GM19467 (cell line): ENCODE measurements around the gene TRPC4AP.
A peak's percentile ranks its signal among the peaks of the same experiment; 100 is the strongest.
"Not testable (repeated sequence)": the region's sequence is repeated elsewhere in the genome, so short reads cannot be mapped to it uniquely, and the experiment has no call there.

Source experiments
- ATAC-seq: cut with Tn5 transposase; IDR thresholded peaks from one replicate; pipeline ENCODE4 v1.9.1; 2021; ENCODE audit warnings: mild to moderate bottlenecking, moderate library complexity; ENCODE audit not compliant: unreplicated experiment

The TRPC4AP gene, protein sequence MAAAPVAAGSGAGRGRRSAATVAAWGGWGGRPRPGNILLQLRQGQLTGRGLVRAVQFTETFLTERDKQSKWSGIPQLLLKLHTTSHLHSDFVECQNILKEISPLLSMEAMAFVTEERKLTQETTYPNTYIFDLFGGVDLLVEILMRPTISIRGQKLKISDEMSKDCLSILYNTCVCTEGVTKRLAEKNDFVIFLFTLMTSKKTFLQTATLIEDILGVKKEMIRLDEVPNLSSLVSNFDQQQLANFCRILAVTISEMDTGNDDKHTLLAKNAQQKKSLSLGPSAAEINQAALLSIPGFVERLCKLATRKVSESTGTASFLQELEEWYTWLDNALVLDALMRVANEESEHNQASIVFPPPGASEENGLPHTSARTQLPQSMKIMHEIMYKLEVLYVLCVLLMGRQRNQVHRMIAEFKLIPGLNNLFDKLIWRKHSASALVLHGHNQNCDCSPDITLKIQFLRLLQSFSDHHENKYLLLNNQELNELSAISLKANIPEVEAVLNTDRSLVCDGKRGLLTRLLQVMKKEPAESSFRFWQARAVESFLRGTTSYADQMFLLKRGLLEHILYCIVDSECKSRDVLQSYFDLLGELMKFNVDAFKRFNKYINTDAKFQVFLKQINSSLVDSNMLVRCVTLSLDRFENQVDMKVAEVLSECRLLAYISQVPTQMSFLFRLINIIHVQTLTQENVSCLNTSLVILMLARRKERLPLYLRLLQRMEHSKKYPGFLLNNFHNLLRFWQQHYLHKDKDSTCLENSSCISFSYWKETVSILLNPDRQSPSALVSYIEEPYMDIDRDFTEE

DNA sequence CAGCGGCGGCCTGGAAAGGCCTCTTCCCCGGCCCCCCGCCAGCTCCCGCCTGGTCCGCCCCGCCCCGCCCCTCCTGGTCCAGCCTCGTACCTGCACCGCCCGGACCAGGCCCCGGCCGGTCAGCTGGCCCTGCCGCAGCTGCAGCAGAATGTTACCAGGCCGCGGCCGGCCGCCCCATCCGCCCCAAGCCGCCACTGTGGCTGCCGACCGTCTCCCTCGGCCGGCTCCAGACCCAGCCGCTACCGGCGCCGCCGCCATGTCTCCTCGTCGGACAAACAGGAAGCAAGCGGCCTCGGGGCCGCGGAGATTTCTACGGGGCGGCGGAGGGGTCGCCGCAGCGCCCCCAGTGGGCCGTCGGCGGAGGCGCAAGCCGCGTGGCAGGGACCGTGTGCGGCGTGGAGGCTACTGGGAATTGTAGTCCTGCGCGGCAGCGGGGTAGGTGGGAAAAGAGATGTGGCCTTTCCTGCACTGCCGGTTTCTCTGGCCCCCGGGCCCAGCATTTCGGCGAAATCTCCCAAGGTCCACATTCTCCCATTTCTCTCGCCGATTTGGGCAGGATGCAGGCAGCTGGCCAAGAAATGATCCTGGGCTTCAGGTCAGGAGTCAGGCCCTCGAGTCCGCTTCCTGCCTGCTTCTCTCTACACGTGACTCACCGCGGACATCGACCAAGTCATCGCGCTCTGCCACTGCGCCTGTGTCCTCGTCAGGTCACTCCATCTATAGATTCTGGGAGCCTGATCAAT is at the start of gene TRPC4AP:
Gene TRPC4AP, minus strand, starts transcription at position 284 of the 743 bp plus-strand sequence. Its CDS starts 26 bp downstream, at position 258.
- ATAC-seq, result peak; percentile 95

DNA sequence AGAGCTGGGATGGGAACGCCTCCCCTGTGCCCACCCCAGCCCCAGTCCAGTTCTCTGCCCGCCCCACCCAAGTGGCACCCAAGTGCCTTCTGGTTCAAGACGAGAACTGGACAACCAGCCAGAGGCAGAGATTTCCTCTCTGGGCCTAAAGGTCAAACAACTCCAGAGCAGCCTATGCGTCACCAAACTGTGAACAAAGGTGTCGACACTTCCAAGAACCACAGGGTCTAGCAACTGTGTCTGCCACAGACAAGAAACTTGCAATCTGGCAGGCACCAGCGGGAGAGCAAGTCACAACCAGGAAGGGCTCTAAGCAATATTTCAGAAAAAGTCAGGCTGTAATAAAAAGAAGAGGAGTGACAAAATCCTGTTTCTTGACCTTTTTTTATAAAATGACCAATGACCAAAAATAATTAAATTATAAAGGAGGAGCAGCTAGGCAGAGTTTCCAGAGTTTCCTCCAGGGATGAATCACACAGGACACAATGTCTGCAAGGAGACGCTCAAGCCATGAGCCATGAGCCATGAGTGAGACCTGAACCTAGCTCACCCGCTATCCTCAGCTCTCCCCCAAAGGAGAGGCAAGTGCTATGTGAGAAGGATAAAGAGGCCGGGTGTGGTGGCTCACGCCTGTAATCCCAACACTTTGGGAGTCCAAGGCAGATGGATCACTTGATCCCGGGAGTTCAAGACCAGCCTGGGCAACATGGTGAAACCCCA is 43.4 kb upstream of the TRPC4AP start:
- no peak for ATAC-seq

DNA sequence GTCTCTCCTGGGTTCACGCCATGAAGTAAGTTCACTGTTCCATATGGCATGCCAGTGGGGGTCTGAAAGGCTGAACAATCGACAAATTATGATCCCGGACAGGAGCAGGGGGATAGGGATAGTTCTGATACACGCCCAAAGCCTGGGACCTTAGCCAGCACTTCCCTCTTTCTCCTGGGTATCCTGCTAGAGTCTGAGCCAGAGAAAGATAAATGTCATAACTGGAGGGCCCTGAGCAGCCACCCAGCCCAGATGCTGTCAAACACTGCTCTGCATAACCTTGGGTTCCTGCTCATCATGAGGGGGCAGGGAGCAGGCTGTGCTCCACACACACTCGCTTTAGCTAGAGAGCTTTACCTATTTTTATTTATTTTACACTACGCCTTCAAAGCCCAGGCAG is 42.3 kb upstream of the TRPC4AP start:
- ATAC-seq, result no peak

DNA sequence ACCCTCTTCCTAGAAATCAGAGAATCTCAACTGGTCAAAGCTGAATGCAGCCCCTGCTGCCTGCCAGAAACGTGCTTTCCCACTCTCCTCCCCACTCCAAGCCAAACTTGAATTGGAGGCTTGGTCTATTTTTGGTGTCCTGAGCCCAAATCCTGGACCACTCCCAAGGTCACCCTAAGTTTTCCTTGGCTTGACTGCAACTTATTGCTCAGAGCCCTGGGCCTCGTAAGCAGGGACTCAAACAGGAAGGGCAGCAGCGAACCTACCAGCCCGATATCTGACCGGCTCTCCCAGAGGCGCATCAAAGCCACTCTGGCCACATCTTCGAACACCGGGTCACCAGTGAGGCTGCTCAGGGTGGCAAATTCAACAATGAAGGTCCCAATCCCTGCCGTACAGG is 41.9 kb upstream of the TRPC4AP start:
- ATAC-seq, result no peak

GRCh38 chr20:35133735-35134134 is 41.1 kb upstream of the TRPC4AP start:
- no peak for ATAC-seq

DNA sequence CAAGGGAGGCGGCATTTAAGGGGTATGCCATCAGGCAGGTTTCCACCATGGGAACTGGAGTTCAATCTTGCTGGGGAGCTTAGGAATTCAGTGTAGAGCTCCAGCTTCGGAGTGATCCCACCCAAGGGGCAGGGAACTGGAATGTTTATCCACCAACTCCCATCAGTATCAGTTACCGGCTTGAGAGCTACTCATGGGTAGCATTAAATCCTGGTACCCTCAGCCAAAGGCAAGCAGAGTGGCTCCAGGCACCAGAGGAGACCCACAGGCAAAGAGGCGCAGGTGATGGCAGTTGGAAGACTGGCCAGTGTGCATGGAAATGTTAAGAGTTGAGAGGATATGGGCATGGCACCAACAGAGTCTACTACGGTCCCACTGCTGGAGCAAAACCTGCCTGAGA is 40.4 kb upstream of the TRPC4AP start:
- no peak for ATAC-seq

DNA sequence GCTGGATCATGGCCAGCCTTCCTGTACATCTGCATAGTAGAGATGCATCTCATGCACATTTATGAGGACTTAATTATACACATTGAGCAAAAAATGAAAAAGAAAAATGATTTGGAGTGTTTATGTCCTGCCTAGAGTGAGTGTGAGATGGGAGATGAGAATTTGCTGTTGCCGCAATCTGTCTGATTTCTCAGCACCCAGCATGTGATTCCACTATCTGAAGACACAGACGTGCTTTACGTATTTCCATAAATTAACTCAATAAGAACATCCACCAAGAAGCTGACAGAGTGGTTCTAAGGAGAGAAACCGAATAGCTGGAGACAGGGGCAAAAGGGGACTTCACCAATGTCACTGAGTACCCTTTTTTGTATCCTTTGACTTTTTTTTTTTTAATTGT is 39.3 kb upstream of the TRPC4AP start:
- ATAC-seq, result no peak

GRCh38 chr20:35129647-35130069 is 37.1 kb upstream of the TRPC4AP start:
- no peak for ATAC-seq

DNA sequence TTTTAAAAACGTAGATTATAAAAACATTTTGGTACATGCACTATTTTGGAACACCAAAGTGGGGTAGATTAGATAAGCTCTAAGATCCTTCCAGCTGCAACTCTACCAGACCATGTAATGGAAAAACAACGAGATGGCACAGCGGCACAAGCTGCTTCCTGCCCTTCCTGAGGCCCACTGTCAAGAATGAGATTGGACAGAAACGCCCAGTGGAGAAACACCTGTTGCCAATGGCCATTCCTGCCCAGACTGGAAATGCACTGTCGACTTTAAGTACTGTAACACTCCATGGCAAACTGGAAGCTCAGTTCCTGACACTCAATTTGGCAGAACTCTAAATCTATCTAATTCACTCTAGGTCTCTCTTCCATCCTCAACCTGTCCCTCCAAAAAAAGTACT is 33.1 kb upstream of the TRPC4AP start:
- ATAC-seq, result no peak

DNA sequence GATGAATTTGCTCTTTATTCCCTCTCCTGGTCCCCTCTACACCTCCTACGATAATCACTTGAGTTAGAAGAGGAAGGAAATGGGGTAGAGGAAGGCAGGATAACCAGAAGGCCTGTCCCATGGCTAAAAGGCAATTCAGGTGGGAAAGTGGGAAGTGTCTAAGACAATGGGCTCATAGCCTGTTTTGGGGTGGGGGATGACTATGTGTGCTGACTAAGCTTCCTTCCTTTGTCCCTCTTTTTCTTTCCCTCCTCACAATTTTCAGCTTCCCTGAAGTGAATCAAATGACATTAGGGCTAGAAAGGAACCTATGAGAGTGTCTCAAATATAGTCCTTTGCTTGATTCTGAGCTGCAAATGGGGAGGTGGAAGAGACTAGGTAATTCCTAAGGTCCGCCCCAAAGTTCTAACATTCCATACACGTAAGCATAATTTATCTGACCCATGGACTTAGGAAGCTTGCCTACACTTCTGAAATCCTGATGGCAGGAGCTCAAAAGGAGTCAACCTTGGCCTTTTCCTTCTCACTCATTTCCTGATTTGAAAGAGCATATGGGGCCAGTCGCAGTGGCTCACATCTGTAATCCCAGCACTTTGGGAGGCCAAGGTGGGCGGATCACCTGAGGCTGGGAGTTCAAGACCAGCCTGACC is 30.3 kb upstream of the TRPC4AP start:
- no peak for ATAC-seq

DNA sequence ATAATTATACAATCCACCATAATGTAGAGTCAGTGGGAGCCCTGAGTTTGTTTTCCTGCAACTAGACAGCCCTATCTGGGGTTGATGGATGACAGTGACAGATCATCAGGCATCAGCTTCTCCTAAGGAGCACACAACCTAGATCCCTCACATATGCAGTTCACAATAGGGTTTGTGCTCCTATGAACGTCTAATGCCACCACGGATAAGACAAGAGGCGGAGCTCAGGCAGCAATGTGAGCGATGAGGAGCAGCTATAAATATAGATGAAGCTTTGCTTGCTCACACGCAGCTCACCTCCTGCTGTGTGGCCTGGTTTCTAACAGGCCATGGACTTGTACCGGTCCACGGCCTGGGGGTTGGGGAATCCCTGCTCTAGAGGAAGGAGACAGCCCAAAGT is 28.6 kb upstream of the TRPC4AP start:
- ATAC-seq, result no peak

- no peak for ATAC-seq
Observed at GRCh38 chr20:35120012-35120701, 27.6 kb upstream of the TRPC4AP start.

- no peak for ATAC-seq
Observed at GRCh38 chr20:35117629-35118028, 25.0 kb upstream of the TRPC4AP start.

GRCh38 chr20:35117196-35117595 is 24.6 kb upstream of the TRPC4AP start:
- ATAC-seq, result no peak

- no peak for ATAC-seq
Observed at GRCh38 chr20:35116258-35116657, 23.7 kb upstream of the TRPC4AP start.

GRCh38 chr20:35115606-35116005 is 23.0 kb upstream of the TRPC4AP start:
- ATAC-seq, result no peak

DNA sequence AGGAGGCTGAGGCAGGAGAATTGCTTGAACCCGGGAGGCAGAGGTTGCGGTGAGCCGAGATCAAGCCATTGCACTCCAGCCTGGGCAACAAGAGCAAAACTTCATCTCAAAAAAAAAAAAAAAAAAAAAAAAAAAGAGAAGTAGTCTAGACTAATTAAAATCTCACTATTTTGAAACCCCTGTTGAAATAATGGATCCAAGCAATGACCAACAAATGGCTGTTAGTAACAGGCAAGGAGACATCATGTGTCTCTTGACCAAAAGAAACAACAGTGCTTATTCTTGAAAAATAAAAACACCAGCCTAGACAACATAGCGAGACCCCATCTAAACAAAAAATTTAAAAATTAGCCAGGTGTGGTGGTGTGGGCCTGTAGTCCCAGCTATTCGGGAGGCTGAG is 19.7 kb upstream of the TRPC4AP start:
- ATAC-seq, result not testable (repeated sequence)

DNA sequence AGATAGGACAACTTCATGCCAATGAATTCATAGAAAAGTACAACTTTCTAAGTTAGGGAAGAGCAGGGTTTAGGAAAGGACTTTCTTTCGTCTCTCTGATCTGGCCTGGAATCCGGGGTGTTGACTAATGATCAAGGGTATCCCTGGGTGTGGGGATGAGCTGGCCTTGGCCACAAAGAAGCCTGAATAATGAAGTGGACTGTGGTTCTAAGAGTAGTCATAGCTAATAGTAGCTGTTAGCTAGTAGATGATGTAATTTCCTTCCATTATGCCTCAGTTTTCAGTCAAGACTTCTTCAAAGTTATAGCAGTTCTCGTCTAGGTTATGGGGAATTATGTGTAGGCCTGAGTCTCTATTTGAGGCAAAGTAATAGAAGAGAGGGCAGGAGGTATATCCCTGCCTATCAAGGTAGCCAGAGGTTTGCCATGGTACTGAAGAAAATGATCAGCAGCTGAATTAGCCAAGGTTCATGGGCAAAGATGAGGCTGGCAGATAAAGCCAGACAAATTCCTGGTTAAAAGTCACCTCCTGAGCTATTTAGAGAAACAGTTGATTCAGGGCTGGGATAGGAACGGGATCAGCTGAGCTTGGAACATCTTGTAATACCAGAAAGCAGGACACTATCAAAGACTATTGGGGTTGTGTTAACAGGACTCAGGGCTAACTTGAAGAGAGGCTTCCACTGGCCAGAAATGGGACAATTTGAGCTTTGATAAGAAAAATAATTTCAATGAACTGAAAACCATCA is 18.7 kb upstream of the TRPC4AP start:
- ATAC-seq, result no peak

GRCh38 chr20:35108921-35109320 is 16.3 kb upstream of the TRPC4AP start:
- no peak for ATAC-seq
